Ascending aorta (tissue), 2 donors: Measurements from ENCODE around the gene KIAA0753. TPM values are rescaled to one million over a fixed set of nuclear protein-coding genes. Genes with fewer than 3 reads are reported as not detected.

Source experiments
- DNase-seq, 2 donors: peaks; one replicate each; pipeline ENCODE4 v3.0.0-alpha.2; 2019; ENCODE audit warnings: low spot score in 2 of 2
- H3K27ac ChIP-seq, 2 donors: fragments of 200-600 bp; sonication (generic); one replicate each; pipeline ENCODE4 v1.5.1; 2016 to 2017; ENCODE audit warnings: mild to moderate bottlenecking in 1 of 2
- H3K27me3 ChIP-seq: fragments of 200-600 bp; sonication (generic); one replicate; pipeline ENCODE4 v1.5.1; 2017
- H3K36me3 ChIP-seq, 2 donors: fragments of 200-600 bp; sonication (generic); one replicate each; pipeline ENCODE4 v1.5.1; 2016
- H3K4me1 ChIP-seq, 2 donors: fragments of 200-600 bp; sonication (generic); one replicate each; pipeline ENCODE4 v1.5.1; 2016 to 2017; ENCODE audit warnings: mild to moderate bottlenecking in 1 of 2
- H3K4me3 ChIP-seq, 2 donors: fragments of 200-600 bp; sonication (generic); one replicate each; pipeline ENCODE4 v1.5.1; 2016 to 2017; ENCODE audit warnings: mild to moderate bottlenecking in 1 of 2
- H3K9me3 ChIP-seq, 2 donors: fragments of 200-600 bp; sonication (generic); one replicate each; pipeline ENCODE4 v1.5.1; 2016
- intact Hi-C: fragments of 100-400 bp; cut with DNase I; formaldehyde crosslinking; loops from one replicate; pipeline ENCODE4 v1.15.1; 2023
- total RNA-seq: library from RNA; depleted of rRNA; stranded (reverse); fragments of >200 nt; gene quantifications from one replicate; pipeline ENCODE4 v1.1.0, GENCODE V29; 2016
- TF ChIP-seq, protein P1 (sequence below), 3 experiments: fragments of 200-600 bp in 2 of 3; fragments of 450-650 bp in 1 of 3; sonication (generic) in 2 of 3; IDR thresholded peaks; one replicate each; pipeline ENCODE4 v1.5.1; 2016 to 2019; ENCODE audit warnings: antibody characterized with exemption in 3 of 3, mild to moderate bottlenecking in 1 of 3, moderate library complexity in 1 of 3

The KIAA0753 gene
- total RNA-seq, 1 donor from 2014 or later = 2.9 TPM

DNA sequence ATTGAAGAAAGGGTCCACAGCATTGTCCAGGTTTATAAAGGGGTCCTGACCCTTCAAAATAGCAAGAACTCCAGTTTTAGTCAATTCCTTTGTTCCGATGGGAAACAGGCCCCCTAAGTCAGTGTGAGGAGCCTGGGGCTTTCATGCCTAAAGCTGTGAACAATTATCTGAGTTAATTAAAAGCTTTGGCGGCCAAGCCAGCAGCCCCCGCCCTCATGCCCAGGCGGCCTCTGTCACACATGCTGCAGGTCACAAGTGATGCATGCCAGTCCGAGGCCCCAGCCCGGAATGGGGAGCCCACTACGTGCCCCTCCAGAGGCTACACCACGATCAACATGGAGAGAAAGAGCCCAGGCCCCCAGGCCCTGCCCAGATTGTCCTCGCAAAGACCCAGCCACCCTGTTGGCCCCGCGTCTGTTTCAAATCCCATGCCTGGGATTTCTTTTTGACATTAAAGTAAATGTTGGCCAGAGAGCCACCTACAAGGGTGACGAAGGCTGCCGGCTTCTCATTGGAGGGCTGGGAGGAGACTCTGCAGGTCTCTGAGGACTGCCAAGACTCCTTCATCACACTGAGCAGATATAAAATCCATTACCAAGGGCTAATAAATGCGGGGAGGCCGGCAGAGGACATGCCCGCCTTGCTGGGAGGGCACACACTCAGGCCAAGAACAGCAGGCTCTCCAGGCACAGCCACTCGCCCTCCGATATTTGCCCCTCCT, 69.6 kb downstream of the KIAA0753 start:
- H3K27ac ChIP-seq = no peak overlapping the region
- H3K9me3 ChIP-seq = no peaks in the 10 kb centered on the region
- H3K4me3 ChIP-seq = no peak overlapping the region
- intact Hi-C loops = no loop called here
- DNase-seq = no peak
- no peaks in the 10 kb centered on the region for H3K27me3 ChIP-seq
- H3K4me1 ChIP-seq = no peaks in the 10 kb centered on the region
- H3K36me3 ChIP-seq = no peaks in the 10 kb centered on the region
- TF ChIP-seq, protein P1, sequence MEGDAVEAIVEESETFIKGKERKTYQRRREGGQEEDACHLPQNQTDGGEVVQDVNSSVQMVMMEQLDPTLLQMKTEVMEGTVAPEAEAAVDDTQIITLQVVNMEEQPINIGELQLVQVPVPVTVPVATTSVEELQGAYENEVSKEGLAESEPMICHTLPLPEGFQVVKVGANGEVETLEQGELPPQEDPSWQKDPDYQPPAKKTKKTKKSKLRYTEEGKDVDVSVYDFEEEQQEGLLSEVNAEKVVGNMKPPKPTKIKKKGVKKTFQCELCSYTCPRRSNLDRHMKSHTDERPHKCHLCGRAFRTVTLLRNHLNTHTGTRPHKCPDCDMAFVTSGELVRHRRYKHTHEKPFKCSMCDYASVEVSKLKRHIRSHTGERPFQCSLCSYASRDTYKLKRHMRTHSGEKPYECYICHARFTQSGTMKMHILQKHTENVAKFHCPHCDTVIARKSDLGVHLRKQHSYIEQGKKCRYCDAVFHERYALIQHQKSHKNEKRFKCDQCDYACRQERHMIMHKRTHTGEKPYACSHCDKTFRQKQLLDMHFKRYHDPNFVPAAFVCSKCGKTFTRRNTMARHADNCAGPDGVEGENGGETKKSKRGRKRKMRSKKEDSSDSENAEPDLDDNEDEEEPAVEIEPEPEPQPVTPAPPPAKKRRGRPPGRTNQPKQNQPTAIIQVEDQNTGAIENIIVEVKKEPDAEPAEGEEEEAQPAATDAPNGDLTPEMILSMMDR (IDR thresholded peaks at IDR 0.05) = no peak

DNA sequence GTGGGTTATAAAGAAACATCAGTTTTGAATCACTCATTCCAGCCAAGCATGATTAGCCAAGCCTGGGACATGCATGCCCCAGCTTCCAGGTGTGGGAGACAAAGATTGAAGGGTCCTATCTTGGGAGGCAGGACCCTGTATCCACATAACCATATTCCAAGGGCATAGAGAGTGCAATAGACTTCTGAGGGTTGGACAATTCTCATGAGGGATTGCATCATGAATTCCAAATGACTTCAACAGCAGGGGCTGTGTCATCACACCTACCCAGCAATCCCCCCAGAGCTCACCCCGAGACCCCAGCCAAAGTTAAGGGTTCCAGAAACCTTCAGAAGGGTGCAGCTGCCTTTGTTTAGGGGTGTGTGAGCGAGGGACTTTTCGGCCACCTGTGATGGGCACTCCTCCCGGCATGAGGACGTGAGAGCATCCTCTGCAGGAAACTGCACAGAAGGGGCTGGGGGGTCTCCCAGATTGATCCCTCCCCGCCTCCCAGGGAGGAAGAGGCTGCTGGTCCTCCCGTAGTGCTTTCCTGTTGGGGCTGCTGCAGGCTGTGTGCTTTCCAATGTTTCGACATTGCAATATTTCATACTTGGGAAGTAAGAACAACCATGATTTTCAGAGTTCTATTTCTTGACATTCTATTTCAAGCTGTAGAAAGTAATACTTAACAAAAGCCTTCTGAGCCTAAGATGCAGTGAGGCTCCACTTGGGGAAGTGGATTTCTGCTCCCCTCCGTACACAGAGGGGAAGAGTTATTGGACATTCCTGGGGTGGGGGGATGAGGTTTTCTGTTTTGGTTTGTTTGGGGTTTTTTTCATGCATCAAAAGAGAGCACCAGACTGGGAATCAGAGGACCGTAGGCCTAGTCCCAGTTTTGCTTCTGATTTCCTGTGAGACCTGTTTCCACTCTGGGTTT, 70.9 kb downstream of the KIAA0753 start:
- H3K9me3 ChIP-seq = no peaks in the 10 kb centered on the region
- no peak for DNase-seq
- H3K4me3 ChIP-seq = no peak overlapping the region
- H3K36me3 ChIP-seq = no peaks in the 10 kb centered on the region
- no peaks in the 10 kb centered on the region for H3K4me1 ChIP-seq
- intact Hi-C loops = no loop called here
- H3K27me3 ChIP-seq = no peaks in the 10 kb centered on the region
- TF ChIP-seq, protein P1 (IDR thresholded peaks at IDR 0.05) = no peak
- no peak overlapping the region for H3K27ac ChIP-seq

DNA sequence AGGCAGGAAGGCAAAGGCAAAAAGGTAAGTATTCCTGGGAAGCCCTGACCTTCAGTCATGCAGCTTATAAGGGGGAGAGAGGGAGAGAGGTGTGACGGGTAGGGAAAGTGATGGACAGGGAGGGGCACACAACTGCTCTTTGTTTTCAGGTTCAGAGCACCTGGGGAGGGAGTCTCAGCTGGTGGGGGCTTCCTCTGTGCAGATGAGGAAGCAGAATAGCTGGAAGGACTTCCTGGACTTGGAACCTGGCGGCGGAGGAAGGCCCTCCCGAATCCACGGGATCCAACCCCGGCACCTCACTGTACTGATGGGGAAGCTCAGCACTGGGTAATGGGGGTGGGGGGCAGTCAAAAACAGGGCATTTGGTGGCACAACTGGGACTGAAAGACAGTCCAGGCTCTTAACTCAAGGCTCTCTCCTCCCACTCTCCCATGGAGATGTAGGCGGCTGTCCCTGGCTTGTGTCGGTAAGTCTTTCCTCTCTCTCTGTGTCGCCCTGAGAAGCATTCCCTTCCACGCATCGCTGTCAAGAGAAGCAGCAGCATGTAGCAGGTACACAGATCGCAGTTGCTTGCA, 72.2 kb downstream of the KIAA0753 start:
- H3K27ac ChIP-seq = no peak overlapping the region
- no peaks in the 10 kb centered on the region for H3K9me3 ChIP-seq
- TF ChIP-seq, protein P1 (IDR thresholded peaks at IDR 0.05) = no peak
- no peaks in the 10 kb centered on the region for H3K27me3 ChIP-seq
- no peak overlapping the region for H3K4me3 ChIP-seq
- no peaks in the 10 kb centered on the region for H3K36me3 ChIP-seq
- no peak for DNase-seq
- H3K4me1 ChIP-seq = no peaks in the 10 kb centered on the region
- intact Hi-C loops = no loop called here

DNA sequence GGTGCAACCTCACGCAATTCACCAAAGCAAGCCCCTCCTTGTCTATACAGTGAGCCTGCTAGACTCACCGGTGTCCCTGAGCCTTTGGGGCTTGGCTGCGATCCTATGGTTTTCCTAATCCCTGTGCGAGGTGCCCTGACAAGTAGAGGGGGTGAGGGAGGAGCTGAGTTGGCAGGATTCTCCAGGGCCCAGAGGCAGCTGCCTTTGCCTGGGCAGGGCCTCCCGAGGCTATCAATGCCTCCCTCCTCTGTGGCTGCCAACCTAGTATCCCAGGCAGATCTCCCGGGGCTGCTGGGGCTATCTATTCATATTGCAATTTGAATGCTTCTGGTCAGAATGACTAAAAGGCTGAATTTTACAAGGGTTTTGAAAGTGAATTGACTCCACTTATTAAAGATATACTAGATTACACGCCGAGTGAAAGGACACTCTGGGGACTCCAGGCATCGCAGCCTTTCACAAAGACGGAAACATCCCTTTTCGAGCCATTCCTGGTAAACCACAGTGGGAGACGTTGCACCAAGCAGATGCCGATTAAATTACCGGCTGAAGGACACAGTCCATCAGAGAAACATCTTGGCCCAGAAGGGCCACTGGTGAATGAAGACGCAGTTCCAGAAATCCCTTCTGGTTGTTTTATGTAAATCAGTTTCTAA, 72.9 kb downstream of the KIAA0753 start:
- intact Hi-C loops = no loop called here
- TF ChIP-seq, protein P1 (IDR thresholded peaks at IDR 0.05) = no peak
- Histone ChIP-seq H3K27ac (no peak overlapping the region), H3K4me3 (no peak overlapping the region), H3K27me3 (no peaks in the 10 kb centered on the region), H3K4me1 (no peaks in the 10 kb centered on the region), H3K9me3 (no peaks in the 10 kb centered on the region), H3K36me3 (no peaks in the 10 kb centered on the region)
- no peak for DNase-seq

DNA sequence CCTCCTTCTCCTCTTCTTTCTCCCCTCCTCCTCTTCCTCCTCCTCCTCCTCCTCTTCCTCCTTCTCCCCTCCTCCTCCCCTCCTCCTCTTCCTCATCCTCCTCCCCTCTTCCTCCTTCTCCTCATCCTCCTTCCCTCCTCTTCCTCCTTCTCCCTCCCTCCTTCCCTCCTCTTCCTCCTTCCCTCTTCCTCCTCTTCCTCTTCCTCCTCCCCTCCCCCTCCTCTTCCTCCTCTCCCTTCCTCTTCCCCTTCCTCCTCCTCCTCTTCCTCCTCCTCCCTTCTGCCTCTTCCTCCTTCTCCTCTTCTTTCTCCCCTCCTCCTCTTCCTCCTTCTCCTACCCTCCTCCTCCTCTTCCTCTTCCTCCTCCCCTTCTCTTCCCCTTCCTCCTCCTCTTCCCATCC, 79.1 kb downstream of the KIAA0753 start:
- no peaks in the 10 kb centered on the region for H3K4me1 ChIP-seq
- H3K36me3 ChIP-seq = no peaks in the 10 kb centered on the region
- no peak overlapping the region for H3K4me3 ChIP-seq
- intact Hi-C loops = no loop called here
- no peak overlapping the region for H3K27ac ChIP-seq
- H3K27me3 ChIP-seq = no peaks in the 10 kb centered on the region
- no peaks in the 10 kb centered on the region for H3K9me3 ChIP-seq
- DNase-seq = no peak
- TF ChIP-seq, protein P1 (IDR thresholded peaks at IDR 0.05) = no peak
